Ishikawa (cell line): ENCODE results near the gene DAGLA.

ENCODE experiments used
- CEBPB ChIP-seq: IDR thresholded peaks from 2 replicates; pipeline ENCODE4 v1.6.1; 2012
- CREB1 ChIP-seq: IDR thresholded peaks from 2 replicates; pipeline ENCODE4 v1.6.1; 2012; ENCODE audit warnings: low read depth
- EGR1 ChIP-seq: IDR thresholded peaks from 2 replicates; pipeline ENCODE4 v1.6.1; 2012
- EP300 ChIP-seq: IDR thresholded peaks from 2 replicates; pipeline ENCODE4 v1.6.1; 2012; ENCODE audit warnings: borderline replicate concordance
- FOXM1 ChIP-seq: IDR thresholded peaks from 2 replicates; pipeline ENCODE4 v1.6.1; 2012; ENCODE audit warnings: low read depth, borderline replicate concordance
- NFIC ChIP-seq: IDR thresholded peaks from 2 replicates; pipeline ENCODE4 v1.6.1; 2012
- RAD21 ChIP-seq: IDR thresholded peaks from 2 replicates; pipeline ENCODE4 v1.6.1; 2012; ENCODE audit warnings: low read depth
- TAF1 ChIP-seq: IDR thresholded peaks from 2 replicates; pipeline ENCODE4 v1.6.1; 2012; ENCODE audit warnings: low read depth, mild to moderate bottlenecking
- TCF12 ChIP-seq: IDR thresholded peaks from 2 replicates; pipeline ENCODE4 v1.6.1; 2012; ENCODE audit warnings: low read depth
- TEAD4 ChIP-seq: IDR thresholded peaks from 2 replicates; pipeline ENCODE4 v1.6.1; 2012
- YY1 ChIP-seq: IDR thresholded peaks from 2 replicates; pipeline ENCODE4 v1.6.1; 2012; ENCODE audit warnings: low read depth
- ZBTB7A ChIP-seq: IDR thresholded peaks from 2 replicates; pipeline ENCODE4 v1.6.1; 2012; ENCODE audit warnings: low read depth
- TF ChIP-seq, protein P1 (sequence below): IDR thresholded peaks from 2 replicates; pipeline ENCODE4 v1.6.1; 2012
- TF ChIP-seq, protein P2 (sequence below): IDR thresholded peaks from 2 replicates; pipeline ENCODE4 v1.6.1; 2012
- TF ChIP-seq, protein P3 (sequence below): IDR thresholded peaks from 2 replicates; pipeline ENCODE4 v1.6.1; 2012; ENCODE audit warnings: low read depth, mild to moderate bottlenecking

DAGLA gene

DNA sequence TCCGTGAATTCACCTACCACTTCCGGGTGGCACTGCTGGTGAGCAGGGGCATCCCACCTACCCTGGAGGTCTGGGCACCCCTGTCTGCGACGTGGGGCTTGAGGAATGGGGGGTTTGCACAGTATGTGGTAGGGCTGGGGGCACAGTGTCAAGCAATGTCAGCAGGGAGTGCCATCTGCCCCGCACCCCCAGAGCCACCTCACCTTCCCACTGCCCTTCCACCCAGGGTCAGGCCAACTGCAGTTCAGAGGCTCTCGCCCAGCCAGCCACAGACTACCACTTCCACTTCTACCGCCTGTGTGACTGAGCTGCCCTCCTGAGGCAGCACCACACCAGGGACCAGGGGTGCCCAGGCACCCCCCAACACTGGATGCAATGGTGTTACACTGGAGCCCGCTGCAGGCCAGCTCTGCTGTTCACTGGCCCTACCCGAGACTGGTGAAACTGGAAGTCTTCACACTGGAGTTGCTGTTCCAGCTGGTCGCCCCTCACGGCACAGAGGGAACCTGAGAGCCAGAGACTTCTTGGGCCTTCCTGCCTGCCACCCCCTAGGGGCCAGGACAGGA lies 105.7 kb downstream of the DAGLA start:
- TF ChIP-seq NFIC (no peak), CEBPB (no peak)

GRCh38 chr11:61787928-61788491 lies 107.8 kb downstream of the DAGLA start:
- TF ChIP-seq CREB1 (no peak), RAD21 (peak; percentile 60)

- TF ChIP-seq TAF1 (no peak), NFIC (peak; percentile 31; the same call in 1 of the 2 replicates), TEAD4 (no peak), EGR1 (no peak), TCF12 (no peak), CREB1 (no peak), CEBPB (no peak), FOXM1 (no peak)
- TF ChIP-seq, protein P1, sequence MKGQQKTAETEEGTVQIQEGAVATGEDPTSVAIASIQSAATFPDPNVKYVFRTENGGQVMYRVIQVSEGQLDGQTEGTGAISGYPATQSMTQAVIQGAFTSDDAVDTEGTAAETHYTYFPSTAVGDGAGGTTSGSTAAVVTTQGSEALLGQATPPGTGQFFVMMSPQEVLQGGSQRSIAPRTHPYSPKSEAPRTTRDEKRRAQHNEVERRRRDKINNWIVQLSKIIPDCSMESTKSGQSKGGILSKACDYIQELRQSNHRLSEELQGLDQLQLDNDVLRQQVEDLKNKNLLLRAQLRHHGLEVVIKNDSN: no peak
These were observed 111.6 kb downstream of the DAGLA start for GRCh38 chr11:61791737-61792309.

DNA sequence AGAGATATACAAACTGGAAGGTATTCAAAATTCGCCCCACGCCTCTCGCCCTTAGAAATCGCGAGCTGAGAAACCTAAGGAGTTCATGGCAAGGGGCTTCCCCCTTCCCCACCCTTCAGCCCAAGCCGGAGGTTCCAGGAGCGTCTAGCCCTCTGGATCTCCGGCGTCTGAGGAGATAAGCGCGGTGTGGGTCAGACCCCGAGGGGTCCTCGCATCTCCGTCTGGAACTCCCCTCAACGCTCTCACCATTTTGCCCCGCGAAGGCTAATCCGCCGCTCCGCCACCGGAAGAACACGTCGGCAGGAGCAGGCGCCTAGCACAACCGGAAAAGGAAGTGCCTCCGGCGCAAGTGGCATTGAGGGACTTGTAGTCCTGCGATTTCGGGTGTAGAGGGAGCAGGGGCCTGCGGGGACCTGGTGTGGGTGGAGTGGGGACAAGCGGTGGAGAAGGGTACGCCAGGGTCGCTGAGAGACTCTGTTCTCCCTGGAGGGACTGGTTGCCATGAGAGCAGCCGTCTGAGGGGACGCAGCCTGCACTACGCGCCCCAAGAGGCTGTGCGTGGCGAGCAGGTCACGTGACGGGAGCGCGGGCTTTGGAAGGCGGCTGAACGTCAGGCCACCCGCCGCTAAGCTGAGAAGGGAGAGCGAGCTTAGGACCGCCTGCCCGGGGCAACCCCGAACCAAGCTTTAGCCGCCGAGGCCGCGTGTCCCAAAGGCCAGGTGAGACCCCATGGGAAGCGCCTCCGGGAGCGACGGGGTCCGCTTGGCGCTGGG lies 112.3 kb downstream of the DAGLA start, which contains the start of the genes FEN1 and TMEM258:
Gene FEN1, plus strand, starts transcription at position 602 of the 773 bp plus-strand sequence. CDS start 2,451 bp downstream, outside the sequence.
Gene TMEM258, minus strand, starts transcription at position 290 of the 773 bp plus-strand sequence. Its CDS starts 41 bp downstream, at position 249.
- TF ChIP-seq ZBTB7A (peak; percentile 65), RAD21 (no peak), CREB1 (peak; percentile 55), YY1 (peak; percentile 77), TCF12 (no peak; the same call in none of the 2 replicates), TAF1 (peak; percentile 79)
- TF ChIP-seq, protein P1: peak; percentile 99
- TF ChIP-seq, protein P2, sequence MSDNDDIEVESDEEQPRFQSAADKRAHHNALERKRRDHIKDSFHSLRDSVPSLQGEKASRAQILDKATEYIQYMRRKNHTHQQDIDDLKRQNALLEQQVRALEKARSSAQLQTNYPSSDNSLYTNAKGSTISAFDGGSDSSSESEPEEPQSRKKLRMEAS: peak; percentile 86

DNA sequence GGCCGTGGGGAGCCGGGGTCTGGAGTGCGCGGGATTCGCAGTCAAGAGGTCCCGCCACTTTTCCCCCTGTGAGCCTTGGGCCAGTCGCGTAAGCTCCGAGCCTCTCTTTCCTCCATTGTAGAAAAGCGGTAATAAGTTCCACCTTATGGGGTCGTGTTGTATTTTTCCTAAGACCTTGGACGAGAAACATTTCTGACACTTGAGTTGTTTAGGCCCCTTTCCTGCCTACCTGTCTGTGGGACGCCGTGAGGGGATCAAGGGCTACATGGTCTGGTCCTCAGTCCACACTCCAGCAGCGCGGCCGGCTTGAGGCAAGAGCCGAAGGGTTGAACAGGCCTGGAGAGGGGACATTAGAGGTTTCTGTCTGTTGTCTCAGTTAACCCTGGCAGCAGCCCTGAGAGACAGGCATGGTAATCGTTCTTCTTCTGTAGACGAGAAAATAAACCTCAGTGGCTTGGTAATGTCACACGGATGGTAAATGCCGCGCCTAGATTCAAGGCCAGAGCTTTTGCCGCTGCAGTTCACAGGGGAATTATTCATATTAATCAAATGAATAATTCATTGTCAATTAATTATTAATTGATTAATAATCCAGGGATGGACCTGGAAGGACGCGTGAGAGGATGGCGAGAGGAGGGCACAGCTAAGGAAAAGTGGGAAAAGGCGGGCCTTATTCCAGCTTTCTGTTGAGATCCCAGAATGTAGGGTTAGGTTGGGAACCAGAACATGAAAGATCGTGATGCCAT lies 113.1 kb downstream of the DAGLA start:
- TF ChIP-seq FOXM1 (no peak), TEAD4 (no peak), TAF1 (0 out of 2 replicates have a peak, but pooled peaks have one; percentile 4), CREB1 (no peak)

DNA sequence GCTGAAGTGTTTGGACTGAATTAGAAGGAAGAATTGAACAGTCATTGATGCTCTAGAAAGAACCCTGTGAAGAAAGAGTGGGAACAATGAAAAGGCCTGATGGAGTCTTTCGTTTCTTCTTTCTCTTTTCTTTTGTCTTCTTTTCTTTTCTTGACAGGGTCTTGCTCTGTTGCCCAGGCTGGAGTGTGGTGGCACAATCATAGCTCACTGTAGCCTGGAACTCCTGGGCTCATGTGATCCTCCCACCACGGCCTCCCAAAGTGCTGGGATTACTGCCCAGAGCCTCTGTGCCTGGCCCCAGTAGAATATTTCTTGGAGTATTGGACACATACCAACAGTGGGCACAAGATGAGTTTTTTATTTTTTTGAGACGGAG lies 113.6 kb downstream of the DAGLA start:
- TF ChIP-seq TCF12 (no peak), TEAD4 (no peak), CEBPB (no peak), RAD21 (no peak), ZBTB7A (no peak), CREB1 (no peak), EP300 (no peak)

DNA sequence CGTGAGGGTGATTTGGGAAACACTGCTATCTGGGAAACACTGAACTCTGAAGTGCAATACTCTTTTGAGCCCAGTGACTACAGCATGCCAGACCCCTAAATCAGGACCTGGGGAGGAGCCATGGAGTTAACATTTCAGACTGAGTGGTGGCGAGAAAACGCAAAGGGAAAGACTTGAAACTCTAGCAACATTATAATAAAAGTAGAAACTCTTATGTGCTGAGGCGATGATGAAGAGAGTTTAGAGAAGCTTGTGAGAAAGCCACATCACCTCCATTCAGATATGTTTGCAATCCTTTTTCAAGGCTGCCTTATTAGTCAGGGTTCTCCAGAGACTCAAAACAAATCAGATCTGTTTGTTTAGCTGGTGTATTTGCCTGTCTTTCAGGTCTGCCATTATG lies 114.4 kb downstream of the DAGLA start:
- no peak for TF ChIP-seq TAF1
- TF ChIP-seq, protein P1: no peak
- TF ChIP-seq TEAD4: no peak
- no peak for TF ChIP-seq EP300

- TF ChIP-seq, protein P1: no peak
- TF ChIP-seq YY1 (no peak), CREB1 (no peak), EP300 (no peak), FOXM1 (no peak), EGR1 (no peak), TCF12 (no peak), TEAD4 (no peak), NFIC (no peak), ZBTB7A (no peak)
- TF ChIP-seq, protein P2: no peak
- TF ChIP-seq, protein P3, sequence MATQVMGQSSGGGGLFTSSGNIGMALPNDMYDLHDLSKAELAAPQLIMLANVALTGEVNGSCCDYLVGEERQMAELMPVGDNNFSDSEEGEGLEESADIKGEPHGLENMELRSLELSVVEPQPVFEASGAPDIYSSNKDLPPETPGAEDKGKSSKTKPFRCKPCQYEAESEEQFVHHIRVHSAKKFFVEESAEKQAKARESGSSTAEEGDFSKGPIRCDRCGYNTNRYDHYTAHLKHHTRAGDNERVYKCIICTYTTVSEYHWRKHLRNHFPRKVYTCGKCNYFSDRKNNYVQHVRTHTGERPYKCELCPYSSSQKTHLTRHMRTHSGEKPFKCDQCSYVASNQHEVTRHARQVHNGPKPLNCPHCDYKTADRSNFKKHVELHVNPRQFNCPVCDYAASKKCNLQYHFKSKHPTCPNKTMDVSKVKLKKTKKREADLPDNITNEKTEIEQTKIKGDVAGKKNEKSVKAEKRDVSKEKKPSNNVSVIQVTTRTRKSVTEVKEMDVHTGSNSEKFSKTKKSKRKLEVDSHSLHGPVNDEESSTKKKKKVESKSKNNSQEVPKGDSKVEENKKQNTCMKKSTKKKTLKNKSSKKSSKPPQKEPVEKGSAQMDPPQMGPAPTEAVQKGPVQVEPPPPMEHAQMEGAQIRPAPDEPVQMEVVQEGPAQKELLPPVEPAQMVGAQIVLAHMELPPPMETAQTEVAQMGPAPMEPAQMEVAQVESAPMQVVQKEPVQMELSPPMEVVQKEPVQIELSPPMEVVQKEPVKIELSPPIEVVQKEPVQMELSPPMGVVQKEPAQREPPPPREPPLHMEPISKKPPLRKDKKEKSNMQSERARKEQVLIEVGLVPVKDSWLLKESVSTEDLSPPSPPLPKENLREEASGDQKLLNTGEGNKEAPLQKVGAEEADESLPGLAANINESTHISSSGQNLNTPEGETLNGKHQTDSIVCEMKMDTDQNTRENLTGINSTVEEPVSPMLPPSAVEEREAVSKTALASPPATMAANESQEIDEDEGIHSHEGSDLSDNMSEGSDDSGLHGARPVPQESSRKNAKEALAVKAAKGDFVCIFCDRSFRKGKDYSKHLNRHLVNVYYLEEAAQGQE: no peak
These were observed 115.3 kb downstream of the DAGLA start for GRCh38 chr11:61795459-61795858.
